ENCODE measurements around the gene EFNA1. TPM values are rescaled to one million over a fixed set of nuclear protein-coding genes. Genes with fewer than 3 reads are reported as not detected.
A peak's percentile ranks its signal among the peaks of the same experiment; 100 is the strongest.
"Not testable (repeated sequence)": the region's sequence is repeated elsewhere in the genome, so short reads cannot be mapped to it uniquely, and the experiment has no call there.

Gene EFNA1
- polyA plus RNA-seq, 1 donor, result 96.1 TPM

DNA sequence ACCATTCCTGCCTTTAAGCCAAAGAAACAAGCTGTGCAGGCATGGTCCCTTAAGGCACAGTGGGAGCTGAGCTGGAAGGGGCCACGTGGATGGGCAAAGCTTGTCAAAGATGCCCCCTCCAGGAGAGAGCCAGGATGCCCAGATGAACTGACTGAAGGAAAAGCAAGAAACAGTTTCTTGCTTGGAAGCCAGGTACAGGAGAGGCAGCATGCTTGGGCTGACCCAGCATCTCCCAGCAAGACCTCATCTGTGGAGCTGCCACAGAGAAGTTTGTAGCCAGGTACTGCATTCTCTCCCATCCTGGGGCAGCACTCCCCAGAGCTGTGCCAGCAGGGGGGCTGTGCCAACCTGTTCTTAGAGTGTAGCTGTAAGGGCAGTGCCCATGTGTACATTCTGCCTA lies 6.6 kb downstream of the EFNA1 start:
- Histone ChIP-seq H3K4me3 (ENCODE audit: low read length) (no peak overlapping the region), H3K27ac (ENCODE audit: low read length) (peak overlapping the region; percentile 99), H3K9me3 (ENCODE audit: control insufficient read depth, low read depth, low read length) (no peaks in the 10 kb centered on the region), H3K4me1 (ENCODE audit: control insufficient read depth, insufficient read depth, low read length) (peaks cover 50% of the 10 kb centered on the region), H3K27me3 (ENCODE audit: control insufficient read depth, insufficient read depth, low read length) (no peaks in the 10 kb centered on the region), H3K36me3 (ENCODE audit: control insufficient read depth, insufficient read depth, low read length) (peaks cover 45% of the 10 kb centered on the region)
- no peak for DNase-seq
- WGBS (ENCODE audit: insufficient coverage, low lambda C conversion rate), result no CpG with 5 or more reads among the region's 1 CpG

DNA sequence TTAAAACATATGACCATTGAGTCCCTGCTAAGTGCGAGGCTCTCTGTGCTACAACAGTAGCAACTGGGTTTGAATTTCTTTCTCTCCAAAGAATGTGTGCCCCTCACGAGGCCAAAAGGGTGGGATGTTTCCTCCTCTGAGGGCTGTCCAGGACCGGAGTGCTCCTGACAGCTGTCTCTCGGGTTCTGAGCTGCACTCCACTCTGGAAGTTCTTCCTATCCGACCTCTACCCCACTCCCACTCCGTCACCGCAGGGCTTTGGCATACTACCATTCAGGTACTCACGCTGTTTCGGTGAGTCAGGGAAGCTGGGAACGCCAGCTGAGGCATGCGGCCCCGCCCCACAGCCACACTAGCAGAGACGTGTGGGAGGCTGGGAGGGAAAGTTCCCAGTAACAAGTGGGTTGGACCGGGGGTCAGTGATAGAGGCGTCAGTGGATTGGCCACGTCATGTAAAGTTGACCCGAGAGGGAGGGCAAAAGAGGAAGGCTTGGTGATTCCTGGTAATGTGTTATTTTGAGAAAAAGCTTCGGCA lies 7.3 kb downstream of the EFNA1 start:
- Histone ChIP-seq H3K4me3 (ENCODE audit: low read length) (peak overlapping the region; percentile 92), H3K36me3 (ENCODE audit: control insufficient read depth, insufficient read depth, low read length) (peaks cover 45% of the 10 kb centered on the region), H3K27ac (ENCODE audit: low read length) (peak overlapping the region; percentile 99), H3K4me1 (ENCODE audit: control insufficient read depth, insufficient read depth, low read length) (peaks cover 50% of the 10 kb centered on the region), H3K9me3 (ENCODE audit: control insufficient read depth, low read depth, low read length) (no peaks in the 10 kb centered on the region), H3K27me3 (ENCODE audit: control insufficient read depth, insufficient read depth, low read length) (no peaks in the 10 kb centered on the region)
- WGBS (ENCODE audit: insufficient coverage, low lambda C conversion rate), result no CpG with 5 or more reads among the region's 18 CpGs
- DNase-seq, result peak; percentile 95 to 97

DNA sequence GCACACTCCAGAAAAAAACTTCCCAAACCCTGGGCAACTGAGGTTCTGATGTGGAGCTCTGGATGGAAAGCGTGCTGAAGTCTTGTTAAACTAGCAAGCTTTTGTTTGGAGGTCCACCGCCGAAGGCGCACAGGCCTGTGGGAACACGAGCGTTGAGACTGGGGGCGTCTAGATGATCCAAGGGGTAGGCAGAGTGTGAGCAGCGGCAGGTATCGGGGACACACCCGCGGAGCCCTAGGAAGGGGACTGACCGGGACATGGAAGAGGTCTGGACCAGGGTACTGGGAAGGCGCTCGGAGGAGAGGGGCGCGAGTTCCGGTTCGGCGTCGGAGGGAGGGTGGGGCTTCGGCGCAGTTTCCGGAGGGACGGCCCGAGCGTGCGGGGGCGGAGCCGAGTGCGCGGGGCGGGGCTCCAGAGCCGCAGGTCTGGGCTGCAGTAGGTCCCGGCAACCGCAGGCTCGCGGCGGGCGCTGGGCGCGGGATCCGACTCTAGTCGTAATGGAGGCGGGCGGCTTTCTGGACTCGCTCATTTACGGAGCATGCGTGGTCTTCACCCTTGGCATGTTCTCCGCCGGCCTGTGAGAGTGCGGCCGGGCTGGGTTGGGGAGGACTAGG lies 7.8 kb downstream of the EFNA1 start, which contains the start of gene SLC50A1:
SLC50A1 (plus strand) TSS at position 438 of the 614 bp plus-strand sequence; CDS start at position 498, 60 bp downstream.
- DNase-seq, result peak; percentile 97
- Histone ChIP-seq H3K9me3 (ENCODE audit: control insufficient read depth, low read depth, low read length) (no peaks in the 10 kb centered on the region), H3K4me3 (ENCODE audit: low read length) (peak within 1 kb of the TSS; percentile 92), H3K27me3 (ENCODE audit: control insufficient read depth, insufficient read depth, low read length) (no peaks in the 10 kb centered on the region), H3K4me1 (ENCODE audit: control insufficient read depth, insufficient read depth, low read length) (peaks cover 50% of the 10 kb centered on the region), H3K36me3 (ENCODE audit: control insufficient read depth, insufficient read depth, low read length) (peaks cover 45% of the 10 kb centered on the region), H3K27ac (ENCODE audit: low read length) (peak within 1 kb of the TSS; percentile 99)
- no CpG with 5 or more reads among the region's 52 CpGs for WGBS (ENCODE audit: insufficient coverage, low lambda C conversion rate)

DNA sequence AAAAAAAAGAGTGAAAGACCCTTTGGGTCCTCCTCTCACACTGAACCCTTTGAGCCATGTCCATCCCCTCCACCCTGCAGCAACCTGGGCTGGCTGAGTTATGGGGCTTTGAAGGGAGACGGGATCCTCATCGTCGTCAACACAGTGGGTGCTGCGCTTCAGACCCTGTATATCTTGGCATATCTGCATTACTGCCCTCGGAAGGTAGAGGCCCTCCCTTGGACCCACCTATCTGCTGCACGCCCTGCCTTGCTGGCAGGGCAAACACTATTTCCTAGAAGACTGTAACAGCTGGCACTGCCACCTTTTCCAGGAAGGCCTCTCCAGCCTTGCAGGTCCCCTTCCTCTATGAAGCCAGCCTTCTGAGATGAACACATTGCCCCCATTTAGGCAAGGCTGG lies 9.1 kb downstream of the EFNA1 start:
- H3K9me3 ChIP-seq (ENCODE audit: control insufficient read depth, low read depth, low read length), result no peaks in the 10 kb centered on the region
- no CpG with 5 or more reads among the region's 6 CpGs for WGBS (ENCODE audit: insufficient coverage, low lambda C conversion rate)
- H3K4me1 ChIP-seq (ENCODE audit: control insufficient read depth, insufficient read depth, low read length), result peaks cover 39% of the 10 kb centered on the region
- peak overlapping the region; percentile 92 for H3K4me3 ChIP-seq (ENCODE audit: low read length)
- peak in 1 of 2 donors; percentile 46 for DNase-seq
- peak overlapping the region; percentile 46 for H3K27ac ChIP-seq (ENCODE audit: low read length)
- peaks cover 36% of the 10 kb centered on the region for H3K36me3 ChIP-seq (ENCODE audit: control insufficient read depth, insufficient read depth, low read length)
- H3K27me3 ChIP-seq (ENCODE audit: control insufficient read depth, insufficient read depth, low read length), result no peaks in the 10 kb centered on the region

DNA sequence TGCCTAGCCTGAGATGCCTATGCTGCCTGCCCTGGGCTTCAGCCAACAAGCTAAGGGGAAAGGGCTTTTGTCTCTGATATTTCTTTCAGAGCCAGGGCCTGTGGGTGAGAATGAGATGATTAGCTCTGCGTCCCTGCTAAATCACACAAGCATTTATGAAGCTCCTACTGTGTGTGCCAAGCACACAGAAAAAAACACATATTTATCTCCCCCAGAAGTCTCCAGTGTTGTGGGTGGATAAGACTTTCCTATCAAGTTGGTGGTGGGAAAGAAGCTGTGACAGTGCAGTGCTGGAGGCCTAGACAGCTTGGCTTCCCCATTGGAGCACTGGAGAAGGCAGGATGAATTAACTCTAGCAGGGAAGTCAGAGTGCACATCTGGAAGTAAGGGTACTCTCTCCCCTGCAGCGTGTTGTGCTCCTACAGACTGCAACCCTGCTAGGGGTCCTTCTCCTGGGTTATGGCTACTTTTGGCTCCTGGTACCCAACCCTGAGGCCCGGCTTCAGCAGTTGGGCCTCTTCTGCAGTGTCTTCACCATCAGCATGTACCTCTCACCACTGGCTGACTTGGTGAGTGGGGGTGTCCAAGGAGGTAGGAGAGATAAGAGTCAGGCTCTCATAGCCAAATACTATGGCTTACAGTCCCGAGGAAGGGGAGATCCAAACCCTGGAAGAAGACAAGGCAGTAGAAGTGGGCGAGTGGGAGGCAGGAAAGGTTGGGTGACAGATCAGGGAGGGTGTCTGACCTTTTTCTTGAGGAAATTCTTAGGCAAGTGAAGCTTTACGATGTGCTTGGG lies 9.7 kb downstream of the EFNA1 start:
- no CpG with 5 or more reads among the region's 6 CpGs for WGBS (ENCODE audit: insufficient coverage, low lambda C conversion rate)

DNA sequence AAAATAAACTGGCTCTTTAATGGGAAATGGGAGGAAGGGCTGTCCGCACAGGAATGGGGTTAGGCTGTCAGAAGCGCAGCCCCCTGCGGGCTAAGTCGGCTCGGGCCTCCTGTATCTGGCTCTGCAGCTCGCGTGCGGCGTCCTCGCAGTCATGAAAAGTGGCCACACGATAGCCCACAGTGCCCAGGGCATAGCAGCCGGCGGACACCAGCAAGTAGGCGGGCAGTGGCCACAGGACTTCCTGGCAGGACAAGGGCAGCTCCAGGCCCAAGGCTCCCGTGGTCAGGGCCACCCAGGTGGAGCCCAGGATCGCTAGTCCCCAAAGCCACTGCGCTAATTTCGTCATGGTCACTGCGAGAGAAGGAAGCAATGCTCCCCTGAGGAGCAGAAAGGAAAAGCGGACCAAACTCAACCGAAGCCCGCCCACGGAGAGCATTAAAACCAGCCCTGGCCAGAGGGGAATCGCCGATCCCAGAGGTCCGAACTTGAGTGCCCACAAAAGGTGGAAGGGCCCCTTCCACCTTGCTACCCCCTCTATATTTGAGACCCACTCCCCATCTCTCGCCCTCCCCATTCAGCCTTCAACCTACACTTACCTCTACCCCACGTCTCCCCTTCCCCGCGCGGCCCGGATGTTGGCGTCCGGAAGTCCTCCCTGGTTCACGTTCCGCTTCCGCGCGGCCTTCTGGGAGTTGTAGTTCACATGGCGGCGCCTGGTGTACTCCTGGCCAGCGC lies 12.4 kb downstream of the EFNA1 start, which contains the start of gene DPM3:
DPM3 (minus strand) TSS at position 637 of the 735 bp plus-strand sequence; CDS start at position 346, 291 bp downstream.
- no CpG with 5 or more reads among the region's 42 CpGs for WGBS (ENCODE audit: insufficient coverage, low lambda C conversion rate)
- peak; percentile 74 to 85 for DNase-seq
- Histone ChIP-seq H3K4me3 (ENCODE audit: low read length) (peak within 1 kb of the TSS; percentile 64), H3K27ac (ENCODE audit: low read length) (peak within 1 kb of the TSS; percentile 78), H3K36me3 (ENCODE audit: control insufficient read depth, insufficient read depth, low read length) (peaks cover 12% of the 10 kb centered on the region), H3K4me1 (ENCODE audit: control insufficient read depth, insufficient read depth, low read length) (peaks cover 19% of the 10 kb centered on the region), H3K27me3 (ENCODE audit: control insufficient read depth, insufficient read depth, low read length) (no peaks in the 10 kb centered on the region), H3K9me3 (ENCODE audit: control insufficient read depth, low read depth, low read length) (no peaks in the 10 kb centered on the region)

More for the DNA sequence above, 9.7 kb downstream of the EFNA1 start:
- Histone ChIP-seq H3K4me3 (ENCODE audit: low read length) (peak overlapping the region; percentile 92), H3K27ac (ENCODE audit: low read length) (peak overlapping the region; percentile 46), H3K4me1 (ENCODE audit: control insufficient read depth, insufficient read depth, low read length) (peaks cover 36% of the 10 kb centered on the region), H3K27me3 (ENCODE audit: control insufficient read depth, insufficient read depth, low read length) (no peaks in the 10 kb centered on the region), H3K9me3 (ENCODE audit: control insufficient read depth, low read depth, low read length) (no peaks in the 10 kb centered on the region), H3K36me3 (ENCODE audit: control insufficient read depth, insufficient read depth, low read length) (peaks cover 33% of the 10 kb centered on the region)
- DNase-seq, result no peak

DNA sequence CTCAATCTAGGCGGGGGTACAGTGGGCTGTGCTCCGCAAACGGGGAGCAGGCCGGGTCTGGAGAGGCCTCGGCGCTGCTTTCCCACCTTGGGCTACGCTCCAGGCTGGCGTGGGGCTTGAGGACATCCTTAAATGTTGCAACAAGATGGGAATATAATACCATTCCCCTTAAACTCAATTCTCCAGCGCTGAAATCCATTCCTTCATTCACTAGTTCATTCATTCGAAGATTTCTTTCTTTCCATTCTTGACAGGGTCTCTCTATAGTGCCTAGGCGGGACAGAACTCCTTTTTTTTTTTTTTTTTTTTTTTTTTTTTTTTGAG lies 12.9 kb downstream of the EFNA1 start:
- H3K4me1 ChIP-seq (ENCODE audit: control insufficient read depth, insufficient read depth, low read length), result peaks cover 15% of the 10 kb centered on the region
- H3K27ac ChIP-seq (ENCODE audit: low read length), result no peak overlapping the region
- H3K9me3 ChIP-seq (ENCODE audit: control insufficient read depth, low read depth, low read length), result no peaks in the 10 kb centered on the region
- peaks cover 12% of the 10 kb centered on the region for H3K36me3 ChIP-seq (ENCODE audit: control insufficient read depth, insufficient read depth, low read length)
- no peaks in the 10 kb centered on the region for H3K27me3 ChIP-seq (ENCODE audit: control insufficient read depth, insufficient read depth, low read length)
- H3K4me3 ChIP-seq (ENCODE audit: low read length), result peak overlapping the region; percentile 64
- no peak for DNase-seq
- no CpG with 5 or more reads among the region's 11 CpGs for WGBS (ENCODE audit: insufficient coverage, low lambda C conversion rate)

DNA sequence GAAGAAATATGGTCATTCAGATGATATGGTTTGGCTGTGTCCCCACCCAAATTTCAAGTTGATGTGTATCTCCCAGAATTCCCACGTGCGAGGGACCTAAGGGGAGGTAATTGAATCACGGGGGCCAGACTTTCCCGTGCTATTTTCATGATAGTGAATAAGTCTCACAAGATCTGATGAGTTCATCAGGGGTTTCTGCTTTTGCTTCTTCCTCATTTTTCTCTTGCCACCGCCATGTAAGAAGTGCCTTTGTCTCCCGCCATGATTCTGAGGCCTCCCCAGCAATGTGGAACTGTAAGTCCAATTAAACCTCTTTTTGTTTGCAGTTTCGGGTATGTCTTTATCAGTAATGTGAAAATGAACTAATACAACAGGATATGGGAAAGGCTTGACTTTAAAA lies 14.1 kb downstream of the EFNA1 start:
- no peak overlapping the region for H3K4me3 ChIP-seq (ENCODE audit: low read length)
- no peaks in the 10 kb centered on the region for H3K9me3 ChIP-seq (ENCODE audit: control insufficient read depth, low read depth, low read length)
- WGBS (ENCODE audit: insufficient coverage, low lambda C conversion rate), result 100% methylated on average over 1 of the region's 7 CpGs
- DNase-seq, result no peak
- peaks cover 12% of the 10 kb centered on the region for H3K4me1 ChIP-seq (ENCODE audit: control insufficient read depth, insufficient read depth, low read length)
- no peak overlapping the region for H3K27ac ChIP-seq (ENCODE audit: low read length)
- no peaks in the 10 kb centered on the region for H3K27me3 ChIP-seq (ENCODE audit: control insufficient read depth, insufficient read depth, low read length)
- peaks cover 12% of the 10 kb centered on the region for H3K36me3 ChIP-seq (ENCODE audit: control insufficient read depth, insufficient read depth, low read length)

DNA sequence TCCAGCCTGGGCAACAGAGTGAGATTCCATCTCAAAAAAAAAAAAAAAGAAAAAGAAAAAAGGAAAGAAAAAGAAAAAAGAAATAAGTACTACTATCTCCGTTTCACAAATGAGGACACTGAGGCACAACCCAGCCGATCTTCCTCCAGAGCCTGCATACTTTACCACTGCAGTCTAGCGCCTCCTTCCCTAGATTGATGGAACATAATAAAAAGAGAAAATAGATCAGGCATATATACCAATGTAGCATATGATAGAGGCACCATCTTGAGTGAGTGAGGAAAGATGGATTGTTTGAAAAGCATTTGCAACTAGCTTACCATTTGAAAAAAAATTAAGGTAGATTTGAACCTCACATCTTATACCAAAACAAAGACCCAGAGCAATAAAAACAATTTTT lies 17.8 kb downstream of the EFNA1 start:
- Histone ChIP-seq H3K27ac (ENCODE audit: low read length) (no peak overlapping the region), H3K9me3 (ENCODE audit: control insufficient read depth, low read depth, low read length) (no peaks in the 10 kb centered on the region), H3K27me3 (ENCODE audit: control insufficient read depth, insufficient read depth, low read length) (no peaks in the 10 kb centered on the region), H3K36me3 (ENCODE audit: control insufficient read depth, insufficient read depth, low read length) (no peaks in the 10 kb centered on the region), H3K4me3 (ENCODE audit: low read length) (no peak overlapping the region), H3K4me1 (ENCODE audit: control insufficient read depth, insufficient read depth, low read length) (no peaks in the 10 kb centered on the region)
- 100% methylated on average over 1 of the region's 3 CpGs for WGBS (ENCODE audit: insufficient coverage, low lambda C conversion rate)
- no peak for DNase-seq

DNA sequence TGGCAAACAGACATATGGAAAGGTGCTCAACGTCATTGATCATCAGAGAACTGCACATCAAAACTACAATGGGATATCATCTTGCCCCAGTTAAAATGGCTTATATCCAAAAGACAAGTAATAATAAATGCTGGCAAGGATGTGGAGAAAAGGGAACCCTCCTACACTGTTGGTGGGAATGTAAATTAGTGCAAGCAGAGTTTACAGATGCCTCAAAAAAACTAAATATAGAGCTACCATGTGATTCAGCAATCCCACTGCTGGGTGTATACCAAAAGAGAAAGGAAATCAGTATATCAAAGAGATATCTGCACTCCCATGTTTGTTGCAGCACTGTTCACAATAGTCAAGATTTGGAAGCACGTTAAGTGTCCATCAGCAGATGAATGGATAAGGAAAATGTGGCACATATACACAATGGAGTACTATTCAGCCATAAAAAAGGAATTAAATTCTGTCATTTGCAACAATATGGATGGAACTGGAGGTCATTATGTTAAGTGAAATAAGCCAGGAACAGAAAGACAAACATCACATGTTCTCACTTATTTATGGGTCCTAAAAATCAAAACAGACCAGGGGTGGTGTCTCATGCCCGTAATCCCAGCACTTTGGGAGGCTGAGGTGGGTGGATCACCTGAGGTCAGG lies 28.4 kb downstream of the EFNA1 start:
- H3K4me3 ChIP-seq (ENCODE audit: low read length); DNase-seq; H3K27me3 ChIP-seq (ENCODE audit: control insufficient read depth, insufficient read depth, low read length): not testable (repeated sequence)

More for the DNA sequence above, 28.4 kb downstream of the EFNA1 start:
- not testable (repeated sequence) for H3K9me3 ChIP-seq (ENCODE audit: control insufficient read depth, low read depth, low read length); H3K4me1 ChIP-seq (ENCODE audit: control insufficient read depth, insufficient read depth, low read length); H3K36me3 ChIP-seq (ENCODE audit: control insufficient read depth, insufficient read depth, low read length); H3K27ac ChIP-seq (ENCODE audit: low read length)
- WGBS (ENCODE audit: insufficient coverage, low lambda C conversion rate), result no CpG with 5 or more reads among the region's 3 CpGs

Data from large intestine (tissue), 3 donors.